ENCODE data around the gene AP1S1.

The AP1S1 gene

DNA sequence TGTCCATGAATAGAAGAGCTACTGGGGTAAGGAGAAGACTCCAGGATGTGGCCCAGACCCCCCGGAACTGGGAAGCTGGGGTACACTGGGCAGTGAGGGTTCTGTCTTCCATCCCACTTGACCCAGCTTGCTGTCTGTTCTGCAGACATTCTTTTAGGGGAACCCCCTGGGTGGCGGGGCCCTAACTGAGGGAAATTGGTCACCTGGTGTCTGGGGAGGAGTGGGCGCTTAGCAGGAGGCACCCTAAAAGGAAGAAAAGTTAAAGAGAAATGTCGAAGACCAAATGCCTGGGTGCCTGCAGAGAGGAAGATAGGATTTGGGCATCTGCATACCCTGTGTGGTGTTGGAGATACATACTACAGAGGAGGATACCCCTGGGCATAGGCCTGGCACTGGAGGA is 1.0 kb downstream of the AP1S1 start:
- ChIA-PET CTCF (interaction anchor here (3.0 kb wide), 1 partner anchor 11 kb away, joined by 21 read pairs; no protein-coding TSS in a partner anchor), POLR2A (interaction anchor here (0.7 kb wide), 1 partner anchor 65 kb away, joined by 5 read pairs; no protein-coding TSS in a partner anchor)
- TF ChIP-seq FOXK2 (IDR thresholded peaks at IDR 0.05) (no peak), ZNF384 (IDR thresholded peaks at IDR 0.05) (no peak), CTBP1 (IDR thresholded peaks at IDR 0.05; ENCODE audit: borderline replicate concordance) (no peak), FOXM1 (IDR thresholded peaks at IDR 0.05; ENCODE audit: borderline replicate concordance) (no peak), BHLHE40 (IDR thresholded peaks at IDR 0.05; ENCODE audit: borderline replicate concordance) (no peak), TARDBP (IDR thresholded peaks at IDR 0.05) (no peak), NFRKB (IDR thresholded peaks at IDR 0.05) (no peak), FOXA1 (IDR thresholded peaks at IDR 0.05) (no peak)
- TF ChIP-seq, protein P1, sequence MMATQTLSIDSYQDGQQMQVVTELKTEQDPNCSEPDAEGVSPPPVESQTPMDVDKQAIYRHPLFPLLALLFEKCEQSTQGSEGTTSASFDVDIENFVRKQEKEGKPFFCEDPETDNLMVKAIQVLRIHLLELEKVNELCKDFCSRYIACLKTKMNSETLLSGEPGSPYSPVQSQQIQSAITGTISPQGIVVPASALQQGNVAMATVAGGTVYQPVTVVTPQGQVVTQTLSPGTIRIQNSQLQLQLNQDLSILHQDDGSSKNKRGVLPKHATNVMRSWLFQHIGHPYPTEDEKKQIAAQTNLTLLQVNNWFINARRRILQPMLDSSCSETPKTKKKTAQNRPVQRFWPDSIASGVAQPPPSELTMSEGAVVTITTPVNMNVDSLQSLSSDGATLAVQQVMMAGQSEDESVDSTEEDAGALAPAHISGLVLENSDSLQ (IDR thresholded peaks at IDR 0.05), result no peak
- no peak for DNase-seq (ENCODE audit: extremely low spot score)

DNA sequence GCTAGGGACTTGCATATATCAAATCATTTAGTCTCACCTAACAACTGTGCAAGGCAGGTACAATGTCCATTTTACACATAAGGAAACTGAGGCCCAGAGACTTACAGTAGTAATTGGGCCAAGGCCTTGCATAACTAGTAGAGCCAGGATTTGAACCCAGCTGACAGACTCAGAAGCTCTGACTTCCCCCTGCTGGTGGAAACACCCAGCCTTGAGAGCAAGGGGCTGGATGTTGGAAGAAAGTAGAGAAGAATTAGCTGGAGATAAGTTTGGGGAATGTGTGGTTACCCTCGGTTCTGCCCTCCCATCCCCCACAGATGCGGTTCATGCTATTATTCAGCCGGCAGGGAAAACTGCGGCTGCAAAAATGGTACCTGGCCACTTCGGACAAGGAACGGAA is 2.0 kb downstream of the AP1S1 start:
- TF ChIP-seq L3MBTL2 (conservative IDR thresholded peaks at IDR 0.05) (no peak), FOXM1 (IDR thresholded peaks at IDR 0.05; ENCODE audit: borderline replicate concordance) (no peak), SUZ12 (IDR thresholded peaks at IDR 0.05) (no peak), FOXK2 (IDR thresholded peaks at IDR 0.05) (no peak)
- POLR2A ChIA-PET, result no interaction called here
- CTCF ChIA-PET, result interaction anchor here (0.6 to 3.0 kb wide), 4 partner anchors 8 to 36 kb away, joined by 3 to 21 read pairs (median 5); no protein-coding TSS in a partner anchor
- DNase-seq (ENCODE audit: extremely low spot score), result no peak

DNA sequence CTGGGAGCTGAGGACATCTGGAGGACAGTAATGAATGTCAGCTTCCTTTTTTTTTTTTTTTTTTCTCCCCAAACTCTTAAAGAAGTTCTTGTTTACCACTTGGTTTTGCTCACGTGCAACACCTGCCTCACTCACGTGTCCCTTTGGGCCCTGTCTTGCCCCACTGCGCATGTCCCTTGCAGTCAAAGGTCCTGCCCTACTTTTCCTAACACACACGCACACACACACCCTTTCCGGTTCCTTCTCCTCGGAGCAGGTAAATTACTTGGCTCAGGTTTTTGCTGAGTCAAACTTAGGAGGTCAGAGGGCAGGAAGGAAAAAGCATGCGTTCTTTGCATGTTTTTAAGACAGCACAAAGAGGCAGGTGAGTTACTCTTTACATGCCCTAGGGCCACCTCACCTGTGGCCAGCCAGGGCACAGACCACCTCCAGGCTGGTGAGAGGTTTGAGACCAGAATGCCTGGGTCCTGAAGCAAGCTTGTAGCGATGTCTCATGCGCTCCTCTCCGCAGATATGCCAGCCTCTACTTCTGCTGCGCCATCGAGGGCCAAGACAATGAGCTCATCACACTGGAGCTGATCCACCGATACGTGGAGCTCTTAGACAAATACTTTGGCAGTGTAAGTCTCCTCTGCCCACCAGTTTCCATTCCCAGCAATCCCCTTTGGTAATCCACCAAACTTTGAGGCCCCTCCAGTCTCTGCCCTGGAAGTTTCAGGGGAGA is 2.8 kb downstream of the AP1S1 start:
- CTCF ChIA-PET, result interaction anchor here (0.6 to 3.0 kb wide), 5 partner anchors 9 to 36 kb away, joined by 3 to 21 read pairs (median 5); no protein-coding TSS in a partner anchor
- TF ChIP-seq NFRKB (IDR thresholded peaks at IDR 0.05) (no peak), FOXA1 (IDR thresholded peaks at IDR 0.05) (no peak), FOXK2 (IDR thresholded peaks at IDR 0.05) (no peak), ARNT (IDR thresholded peaks at IDR 0.05) (no peak), FOXM1 (IDR thresholded peaks at IDR 0.05; ENCODE audit: borderline replicate concordance) (no peak), L3MBTL2 (conservative IDR thresholded peaks at IDR 0.05) (no peak), ELF4 (IDR thresholded peaks at IDR 0.05) (no peak), SUZ12 (IDR thresholded peaks at IDR 0.05) (no peak), TARDBP (IDR thresholded peaks at IDR 0.05) (no peak), HDGF (IDR thresholded peaks at IDR 0.05; ENCODE audit: borderline replicate concordance) (no peak), SP1 (IDR thresholded peaks at IDR 0.05) (no peak)
- TF ChIP-seq, protein P1 (IDR thresholded peaks at IDR 0.05), result no peak
- POLR2A ChIA-PET, result no interaction called here
- no peak for DNase-seq (ENCODE audit: extremely low spot score)

DNA sequence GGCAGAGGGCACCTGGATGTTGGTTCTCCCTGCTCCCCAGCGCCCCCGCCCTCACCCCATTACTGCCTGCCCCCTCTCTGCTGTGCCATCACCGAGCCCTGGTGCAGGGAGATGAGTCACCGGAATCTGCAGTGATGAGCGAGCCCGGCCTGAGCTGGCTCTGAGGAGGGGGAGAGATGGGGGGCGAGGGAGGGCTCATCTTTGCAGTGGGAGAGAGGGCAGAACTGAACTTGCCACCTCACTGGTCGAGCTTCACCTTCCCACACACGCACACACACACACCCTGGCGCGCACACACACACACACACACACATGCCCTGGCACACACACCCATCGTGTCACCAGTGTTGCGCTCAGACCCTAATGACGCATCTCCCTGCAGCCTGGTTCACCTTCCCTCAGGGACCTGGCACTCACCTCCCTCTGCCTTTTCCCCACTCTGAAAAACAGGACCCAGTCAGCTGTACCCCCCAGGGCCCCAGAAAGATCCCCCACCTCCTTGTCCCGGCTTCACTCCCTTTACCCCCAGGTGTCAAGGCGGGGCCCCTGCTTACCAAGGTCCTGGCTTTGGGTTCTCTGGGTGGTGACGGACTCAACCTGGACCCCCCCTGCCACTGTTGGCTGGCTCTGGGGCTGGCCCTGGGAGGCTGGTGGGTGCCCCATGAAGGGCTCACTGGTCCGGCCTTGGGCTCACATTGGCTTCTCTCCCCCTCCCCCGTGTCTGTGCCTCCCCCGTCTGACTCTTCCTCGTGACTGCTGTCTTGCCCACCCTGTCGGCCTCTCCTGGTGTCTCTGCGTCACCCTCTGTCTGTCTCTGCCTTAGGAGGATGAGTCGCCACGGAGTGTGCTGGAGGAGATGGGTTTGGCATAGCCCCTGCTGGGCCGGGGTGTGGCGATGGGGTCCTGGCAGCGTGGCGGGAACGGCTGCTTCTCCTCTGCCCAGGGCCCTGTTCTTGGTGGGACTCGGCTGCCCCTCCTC is 5.7 kb downstream of the AP1S1 start:
- no peak for TF ChIP-seq FOXM1 (IDR thresholded peaks at IDR 0.05; ENCODE audit: borderline replicate concordance)
- TF ChIP-seq CTBP1 (IDR thresholded peaks at IDR 0.05; ENCODE audit: borderline replicate concordance), result no peak
- TF ChIP-seq, protein P1 (IDR thresholded peaks at IDR 0.05), result no peak
- TF ChIP-seq BHLHE40 (IDR thresholded peaks at IDR 0.05; ENCODE audit: borderline replicate concordance), result no peak
- TF ChIP-seq LEF1 (IDR thresholded peaks at IDR 0.05; ENCODE audit: borderline replicate concordance), result no peak
- no peak for TF ChIP-seq FOXK2 (IDR thresholded peaks at IDR 0.05)
- no peak for TF ChIP-seq TARDBP (IDR thresholded peaks at IDR 0.05)
- no peak for TF ChIP-seq HDGF (IDR thresholded peaks at IDR 0.05; ENCODE audit: borderline replicate concordance)
- no peak for TF ChIP-seq FOXA1 (IDR thresholded peaks at IDR 0.05)
- TF ChIP-seq ARNT (IDR thresholded peaks at IDR 0.05), result no peak
- TF ChIP-seq ZNF384 (IDR thresholded peaks at IDR 0.05), result no peak
- no peak for TF ChIP-seq L3MBTL2 (conservative IDR thresholded peaks at IDR 0.05)
- no peak for TF ChIP-seq ELF4 (IDR thresholded peaks at IDR 0.05)
- no peak for TF ChIP-seq NFRKB (IDR thresholded peaks at IDR 0.05)
- DNase-seq (ENCODE audit: extremely low spot score), result no peak
- POLR2A ChIA-PET, result no interaction called here
- CTCF ChIA-PET, result interaction anchor here (0.6 to 1.4 kb wide), 4 partner anchors 12 to 704 kb away, joined by 3 to 5 read pairs (median 4); no protein-coding TSS in a partner anchor

DNA sequence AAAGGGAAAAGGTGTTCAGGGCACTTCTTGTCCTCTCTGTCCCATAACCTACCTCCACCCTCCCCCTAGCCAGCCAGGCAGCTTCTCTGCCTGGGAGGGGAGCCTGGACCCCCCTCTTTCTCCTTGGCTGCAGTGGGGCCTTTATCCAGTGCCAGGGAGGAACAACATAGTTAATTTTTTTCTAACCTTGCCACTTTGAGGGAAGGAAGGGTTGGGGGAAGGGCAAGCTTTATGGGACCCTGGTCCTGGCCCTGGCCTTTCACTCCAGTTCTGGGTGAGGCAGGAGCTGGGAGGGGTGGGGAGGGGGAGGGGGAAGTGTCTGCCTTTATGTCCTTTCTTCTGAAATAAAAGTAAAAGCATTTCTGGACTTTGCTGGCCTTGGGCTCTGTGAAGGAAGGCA is 6.6 kb downstream of the AP1S1 start:
- ChIA-PET POLR2A (no interaction called here), CTCF (interaction anchor here (1.1 kb wide), 1 partner anchor 16 kb away, joined by 4 read pairs; no protein-coding TSS in a partner anchor)
- no peak for DNase-seq (ENCODE audit: extremely low spot score)
- TF ChIP-seq ARNT (IDR thresholded peaks at IDR 0.05) (no peak), HDGF (IDR thresholded peaks at IDR 0.05; ENCODE audit: borderline replicate concordance) (no peak), ZNF384 (IDR thresholded peaks at IDR 0.05) (no peak), FOXM1 (IDR thresholded peaks at IDR 0.05; ENCODE audit: borderline replicate concordance) (no peak), SUZ12 (IDR thresholded peaks at IDR 0.05) (no peak), CTBP1 (IDR thresholded peaks at IDR 0.05; ENCODE audit: borderline replicate concordance) (no peak), TARDBP (IDR thresholded peaks at IDR 0.05) (no peak), SP1 (IDR thresholded peaks at IDR 0.05) (no peak), FOXA1 (IDR thresholded peaks at IDR 0.05) (no peak), FOXK2 (IDR thresholded peaks at IDR 0.05) (no peak), NFRKB (IDR thresholded peaks at IDR 0.05) (no peak), BHLHE40 (IDR thresholded peaks at IDR 0.05; ENCODE audit: borderline replicate concordance) (no peak)
- TF ChIP-seq, protein P1 (IDR thresholded peaks at IDR 0.05), result no peak
